ENCODE measurements around the gene EPSTI1.
"Not testable (repeated sequence)": the region's sequence is repeated elsewhere in the genome, so short reads cannot be mapped to it uniquely, and the experiment has no call there.

Gene EPSTI1

GRCh38 chr13:42891591-42891990 is 100.5 kb downstream of the EPSTI1 start:
- no peak for DNase-seq

- no peak for DNase-seq
Observed at GRCh38 chr13:42885325-42885724, 106.7 kb downstream of the EPSTI1 start.

- peak; percentile 74 for DNase-seq
Observed at GRCh38 chr13:42883771-42884467, 108.1 kb downstream of the EPSTI1 start.

- DNase-seq, result no peak
Observed at GRCh38 chr13:42883142-42883541, 108.9 kb downstream of the EPSTI1 start.

GRCh38 chr13:42880056-42880605 is 111.9 kb downstream of the EPSTI1 start:
- DNase-seq, result peak; percentile 54

GRCh38 chr13:42878721-42879120 is 113.3 kb downstream of the EPSTI1 start:
- DNase-seq, result peak; percentile 14

GRCh38 chr13:42876887-42877545 is 115.0 kb downstream of the EPSTI1 start:
- peak; percentile 61 for DNase-seq

- no peak for DNase-seq
Observed at GRCh38 chr13:42876270-42876714, 115.7 kb downstream of the EPSTI1 start.

- DNase-seq, result peak; percentile 61
Observed at GRCh38 chr13:42875475-42876269, 116.4 kb downstream of the EPSTI1 start.

- no peak for DNase-seq
Observed at GRCh38 chr13:42874221-42874620, 117.8 kb downstream of the EPSTI1 start.

- DNase-seq, result no peak
Observed at GRCh38 chr13:42873081-42873480, 119.0 kb downstream of the EPSTI1 start.

GRCh38 chr13:42867232-42867631 is 124.8 kb downstream of the EPSTI1 start:
- DNase-seq, result no peak

- no peak for DNase-seq
Observed at GRCh38 chr13:42865768-42866102, 126.3 kb downstream of the EPSTI1 start.

GRCh38 chr13:42864952-42865767 is 126.9 kb downstream of the EPSTI1 start:
- no peak for DNase-seq

- DNase-seq, result not testable (repeated sequence)
Observed at GRCh38 chr13:42862370-42862769, 129.7 kb downstream of the EPSTI1 start.

- no peak for DNase-seq
Observed at GRCh38 chr13:42860485-42860884, 131.6 kb downstream of the EPSTI1 start.

- DNase-seq, result no peak
Observed at GRCh38 chr13:42859760-42860159, 132.3 kb downstream of the EPSTI1 start.

- no peak for DNase-seq
Observed at GRCh38 chr13:42855410-42855809, 136.6 kb downstream of the EPSTI1 start.

- no peak for DNase-seq
Observed at GRCh38 chr13:42852136-42852535, 139.9 kb downstream of the EPSTI1 start.

- peak; percentile 20 for DNase-seq
Observed at GRCh38 chr13:42849200-42849599, 142.8 kb downstream of the EPSTI1 start.

- no peak for DNase-seq
Observed at GRCh38 chr13:42847891-42848663, 144.0 kb downstream of the EPSTI1 start.
